SU-DHL-6 (cell line): ENCODE results near the gene BAIAP3.

Experiments used
- H2AFZ ChIP-seq: fragments of 200-600 bp; sonication (generic); 2 replicates; pipeline ENCODE4 v1.6.1; 2014; ENCODE audit warnings: low read depth, mild to moderate bottlenecking, moderate library complexity, mixed read lengths, antibody characterized with exemption, low read length; ENCODE audit not compliant: severe bottlenecking
- H3F3A ChIP-seq: fragments of 200-600 bp; shearing (Covaris generic); 2 replicates; pipeline ENCODE4 v1.6.0; 2016; ENCODE audit warnings: antibody characterized with exemption, mild to moderate bottlenecking; ENCODE audit not compliant: insufficient read depth
- H3K27ac ChIP-seq: fragments of 200-600 bp; sonication (generic); 2 replicates; pipeline ENCODE4 v1.5.1; 2016; ENCODE audit warnings: low read depth, mild to moderate bottlenecking, low read length, moderate library complexity, mixed read lengths
- H3K27me3 ChIP-seq: fragments of 200-600 bp; sonication (generic), shearing (Covaris generic); 2 replicates; pipeline ENCODE4 v1.6.0; 2014; ENCODE audit warnings: mild to moderate bottlenecking, low read length
- H3K36me3 ChIP-seq: fragments of 200-600 bp; sonication (generic); 2 replicates; pipeline ENCODE4 v1.6.1; 2014; ENCODE audit warnings: mild to moderate bottlenecking, low read length, mixed read lengths
- H3K4me2 ChIP-seq: fragments of 300-600, 200-600 bp; shearing (Covaris generic), sonication (generic); 2 replicates; pipeline ENCODE4 v1.6.0; 2014; ENCODE audit warnings: low read length, low read depth, mild to moderate bottlenecking; ENCODE audit not compliant: poor library complexity, severe bottlenecking
- H3K4me3 ChIP-seq: fragments of 200-600 bp; sonication (generic); 2 replicates; pipeline ENCODE4 v1.5.1; 2014; ENCODE audit warnings: antibody characterized with exemption, low read length, mild to moderate bottlenecking, mixed read lengths; ENCODE audit not compliant: insufficient read depth, poor library complexity, severe bottlenecking
- H3K79me2 ChIP-seq: fragments of 200-600 bp; sonication (generic); 2 replicates; pipeline ENCODE4 v1.6.1; 2014; ENCODE audit warnings: mild to moderate bottlenecking, low read length, moderate library complexity; ENCODE audit not compliant: insufficient read depth
- H3K9ac ChIP-seq: fragments of 200-600 bp; sonication (generic); 2 replicates; pipeline ENCODE4 v1.7.0; 2014; ENCODE audit warnings: mild to moderate bottlenecking, low read length
- H3K9me2 ChIP-seq: fragments of 200-600 bp; sonication (generic); replicated peaks from 2 replicates; pipeline ENCODE4 v1.6.1; 2014; ENCODE audit warnings: low read length; ENCODE audit not compliant: insufficient read depth
- H3K9me3 ChIP-seq: fragments of 200-600 bp; sonication (generic); 2 replicates; pipeline ENCODE4 v1.6.1; 2014; ENCODE audit warnings: low read length, mixed read lengths; ENCODE audit not compliant: insufficient read depth
- H4K20me1 ChIP-seq: fragments of 200-600 bp; sonication (generic); 2 replicates; pipeline ENCODE4 v1.6.1; 2014; ENCODE audit warnings: low read depth, mild to moderate bottlenecking, antibody characterized with exemption, low read length, moderate library complexity, mixed read lengths
- EZH2phosphoT487 ChIP-seq: fragments of 200-600 bp; sonication (generic), shearing (Covaris generic); conservative IDR thresholded peaks from 2 replicates; pipeline ENCODE4 v1.6.1; 2018; ENCODE audit warnings: mild to moderate bottlenecking, antibody characterized with exemption, low read length, moderate library complexity, mixed read lengths
- TF ChIP-seq, protein P1 (sequence below): fragments of 200-600 bp; sonication (generic); IDR thresholded peaks from one replicate; pipeline ENCODE4 v1.5.1; 2017; ENCODE audit warnings: antibody characterized with exemption, mild to moderate bottlenecking, low read length, moderate library complexity; ENCODE audit not compliant: insufficient read depth, poor library complexity, severe bottlenecking

BAIAP3 gene, protein sequence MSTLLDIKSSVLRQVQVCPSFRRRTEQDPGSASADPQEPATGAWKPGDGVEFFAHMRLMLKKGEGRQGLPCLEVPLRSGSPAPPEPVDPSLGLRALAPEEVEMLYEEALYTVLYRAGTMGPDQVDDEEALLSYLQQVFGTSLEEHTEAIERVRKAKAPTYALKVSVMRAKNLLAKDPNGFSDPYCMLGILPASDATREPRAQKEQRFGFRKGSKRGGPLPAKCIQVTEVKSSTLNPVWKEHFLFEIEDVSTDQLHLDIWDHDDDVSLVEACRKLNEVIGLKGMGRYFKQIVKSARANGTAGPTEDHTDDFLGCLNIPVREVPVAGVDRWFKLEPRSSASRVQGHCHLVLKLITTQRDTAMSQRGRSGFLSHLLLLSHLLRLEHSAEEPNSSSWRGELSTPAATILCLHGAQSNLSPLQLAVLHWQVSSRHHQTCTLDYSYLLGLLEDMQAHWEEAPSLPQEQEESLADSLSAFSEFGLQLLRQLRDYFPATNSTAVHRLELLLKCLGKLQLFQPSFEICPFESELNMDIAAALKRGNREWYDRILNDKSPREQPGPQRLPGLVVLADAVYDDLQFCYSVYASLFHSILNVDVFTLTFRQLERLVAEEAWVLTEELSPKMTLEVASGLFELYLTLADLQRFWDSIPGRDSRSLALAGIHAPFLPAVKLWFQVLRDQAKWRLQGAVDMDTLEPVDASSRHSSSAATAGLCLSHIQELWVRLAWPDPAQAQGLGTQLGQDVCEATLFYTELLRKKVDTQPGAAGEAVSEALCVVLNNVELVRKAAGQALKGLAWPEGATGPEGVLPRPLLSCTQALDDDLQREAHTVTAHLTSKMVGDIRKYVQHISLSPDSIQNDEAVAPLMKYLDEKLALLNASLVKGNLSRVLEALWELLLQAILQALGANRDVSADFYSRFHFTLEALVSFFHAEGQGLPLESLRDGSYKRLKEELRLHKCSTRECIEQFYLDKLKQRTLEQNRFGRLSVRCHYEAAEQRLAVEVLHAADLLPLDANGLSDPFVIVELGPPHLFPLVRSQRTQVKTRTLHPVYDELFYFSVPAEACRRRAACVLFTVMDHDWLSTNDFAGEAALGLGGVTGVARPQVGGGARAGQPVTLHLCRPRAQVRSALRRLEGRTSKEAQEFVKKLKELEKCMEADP

DNA sequence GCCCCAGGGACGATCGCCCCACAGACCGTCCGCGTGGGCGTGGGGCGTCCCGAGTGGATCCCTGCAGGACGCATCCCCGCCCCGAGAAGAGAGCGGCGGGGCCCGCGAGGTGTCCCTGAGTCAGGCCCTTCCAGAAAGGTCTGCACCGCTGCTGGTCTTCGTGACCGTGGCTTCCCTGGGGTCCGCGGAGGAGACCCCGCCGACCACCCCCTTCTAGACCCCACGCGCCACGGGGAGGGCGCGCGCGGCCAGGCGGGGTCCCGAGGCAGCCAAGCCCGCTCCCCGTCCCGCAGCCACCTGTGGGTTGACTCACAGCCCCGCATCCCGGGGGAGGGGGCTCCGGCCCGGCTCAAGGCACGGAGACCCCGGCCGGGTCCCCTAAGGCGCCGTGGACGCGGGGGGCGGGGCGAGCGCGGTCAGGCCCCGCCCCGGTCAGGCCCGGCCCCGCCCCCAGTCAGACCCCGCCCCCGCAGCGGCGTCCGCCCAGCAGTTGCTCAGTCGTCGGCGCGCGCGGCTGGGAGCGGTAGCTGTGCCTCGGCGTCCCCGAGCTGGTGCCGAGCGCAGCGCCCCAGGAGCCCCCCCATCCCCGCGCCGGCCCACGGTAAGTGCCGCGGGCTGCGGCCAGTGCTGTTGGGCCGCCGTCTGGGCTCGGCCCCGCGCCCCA lies at the start of gene BAIAP3:
TSS of gene BAIAP3 (plus strand) at position 497 of the 664 bp plus-strand sequence. CDS start 4,905 bp downstream, outside the sequence.
- H3K9me2 ChIP-seq: no peaks in the 10 kb centered on the region
- H3K4me3 ChIP-seq: no peak within 1 kb of the TSS
- H4K20me1 ChIP-seq: no peaks in the 10 kb centered on the region
- no peak within 1 kb of the TSS for H3K9ac ChIP-seq
- no peaks in the 10 kb centered on the region for H3K36me3 ChIP-seq
- H3K79me2 ChIP-seq: no peaks in the 10 kb centered on the region
- H3F3A ChIP-seq: no peaks in the 10 kb centered on the region
- TF ChIP-seq EZH2phosphoT487: no peak
- TF ChIP-seq, protein P1, sequence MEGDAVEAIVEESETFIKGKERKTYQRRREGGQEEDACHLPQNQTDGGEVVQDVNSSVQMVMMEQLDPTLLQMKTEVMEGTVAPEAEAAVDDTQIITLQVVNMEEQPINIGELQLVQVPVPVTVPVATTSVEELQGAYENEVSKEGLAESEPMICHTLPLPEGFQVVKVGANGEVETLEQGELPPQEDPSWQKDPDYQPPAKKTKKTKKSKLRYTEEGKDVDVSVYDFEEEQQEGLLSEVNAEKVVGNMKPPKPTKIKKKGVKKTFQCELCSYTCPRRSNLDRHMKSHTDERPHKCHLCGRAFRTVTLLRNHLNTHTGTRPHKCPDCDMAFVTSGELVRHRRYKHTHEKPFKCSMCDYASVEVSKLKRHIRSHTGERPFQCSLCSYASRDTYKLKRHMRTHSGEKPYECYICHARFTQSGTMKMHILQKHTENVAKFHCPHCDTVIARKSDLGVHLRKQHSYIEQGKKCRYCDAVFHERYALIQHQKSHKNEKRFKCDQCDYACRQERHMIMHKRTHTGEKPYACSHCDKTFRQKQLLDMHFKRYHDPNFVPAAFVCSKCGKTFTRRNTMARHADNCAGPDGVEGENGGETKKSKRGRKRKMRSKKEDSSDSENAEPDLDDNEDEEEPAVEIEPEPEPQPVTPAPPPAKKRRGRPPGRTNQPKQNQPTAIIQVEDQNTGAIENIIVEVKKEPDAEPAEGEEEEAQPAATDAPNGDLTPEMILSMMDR: no peak
- H2AFZ ChIP-seq: no peak within 1 kb of the TSS
- H3K27ac ChIP-seq: no peak within 1 kb of the TSS
- H3K4me2 ChIP-seq: no peak within 1 kb of the TSS
- H3K9me3 ChIP-seq: no peaks in the 10 kb centered on the region
- H3K27me3 ChIP-seq: no peaks in the 10 kb centered on the region

DNA sequence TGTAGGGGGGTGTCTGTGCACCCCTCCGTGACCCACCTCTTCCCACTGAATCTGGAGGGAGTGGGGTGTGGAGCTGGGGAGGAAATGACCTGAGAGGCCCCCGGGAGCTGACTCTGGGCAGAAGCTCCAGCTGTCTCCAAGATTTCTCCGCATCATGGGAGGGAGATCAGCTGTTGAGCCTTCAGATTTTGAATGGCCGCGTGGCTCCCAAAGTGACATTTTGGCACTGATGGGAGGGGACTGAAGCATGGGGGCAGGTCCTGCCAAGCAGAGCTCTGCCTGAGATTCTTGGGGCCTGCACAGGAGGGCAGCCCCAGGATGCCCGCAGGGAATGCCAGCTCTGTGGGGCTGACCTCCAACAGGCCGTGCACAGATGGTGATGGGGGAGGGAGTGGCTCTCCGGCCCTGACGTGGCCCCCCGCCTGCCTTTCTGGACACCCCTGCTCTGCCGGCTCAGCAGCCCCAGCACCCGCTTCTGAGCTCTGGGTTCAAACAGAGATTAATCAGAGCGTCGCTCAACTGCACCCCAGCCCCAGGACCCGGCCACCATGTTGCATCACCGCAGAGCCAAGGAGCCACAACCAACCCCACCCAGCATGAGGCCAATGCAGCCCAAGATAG lies 49.3 kb upstream of the BAIAP3 start:
- no peak overlapping the region for H3K4me3 ChIP-seq
- H3F3A ChIP-seq: no peaks in the 10 kb centered on the region
- no peak overlapping the region for H2AFZ ChIP-seq
- H3K9me3 ChIP-seq: no peaks in the 10 kb centered on the region
- H3K27ac ChIP-seq: no peak overlapping the region
- H3K27me3 ChIP-seq: no peaks in the 10 kb centered on the region
- H3K79me2 ChIP-seq: no peaks in the 10 kb centered on the region
- no peaks in the 10 kb centered on the region for H3K9me2 ChIP-seq
- H3K9ac ChIP-seq: no peak overlapping the region
- no peak overlapping the region for H3K4me2 ChIP-seq
- TF ChIP-seq, protein P1: no peak
- TF ChIP-seq EZH2phosphoT487: no peak
- H4K20me1 ChIP-seq: no peaks in the 10 kb centered on the region
- no peaks in the 10 kb centered on the region for H3K36me3 ChIP-seq
